ENCODE results near the gene LOXL3.

Gene LOXL3

DNA sequence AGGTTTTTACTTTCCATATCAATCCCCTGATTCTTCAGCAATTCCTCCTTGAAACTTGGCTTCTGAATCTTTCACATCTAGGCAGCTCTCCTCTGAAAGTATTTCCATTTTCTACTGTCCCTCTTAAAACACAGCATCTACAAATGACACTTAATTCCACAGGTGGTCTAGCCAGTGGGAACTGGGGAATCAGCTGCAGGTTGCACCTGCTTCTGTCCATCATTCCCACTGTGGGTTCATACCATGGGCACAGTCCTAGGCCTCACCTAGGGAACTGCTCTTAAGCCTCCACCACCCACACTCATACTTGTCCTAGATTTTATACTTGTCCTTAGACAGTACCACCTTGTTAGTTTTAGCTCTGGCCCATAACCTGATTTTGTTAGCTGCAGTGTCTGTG is 2.2 kb downstream of the LOXL3 start:
- no peak for DNase-seq

DNA sequence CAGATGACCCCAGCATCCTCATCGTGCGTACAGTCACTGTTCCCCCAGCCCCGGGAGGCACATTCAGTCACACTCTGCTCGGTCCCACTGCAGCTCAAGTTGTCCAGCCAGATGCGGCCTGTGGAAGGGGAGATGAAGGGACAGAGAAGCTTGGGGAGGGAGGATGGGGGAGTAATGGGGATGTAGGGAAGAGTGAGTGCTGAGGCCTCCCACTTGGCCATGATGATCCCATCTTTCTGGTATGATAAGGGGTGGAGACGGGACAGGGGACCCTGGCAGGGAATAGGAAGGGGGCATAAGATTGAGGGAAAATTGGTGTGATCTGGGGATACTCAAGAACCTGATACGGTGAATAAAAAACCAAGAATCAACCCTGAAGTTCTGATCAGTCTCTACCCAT is 3.5 kb downstream of the LOXL3 start:
- no peak for DNase-seq

DNA sequence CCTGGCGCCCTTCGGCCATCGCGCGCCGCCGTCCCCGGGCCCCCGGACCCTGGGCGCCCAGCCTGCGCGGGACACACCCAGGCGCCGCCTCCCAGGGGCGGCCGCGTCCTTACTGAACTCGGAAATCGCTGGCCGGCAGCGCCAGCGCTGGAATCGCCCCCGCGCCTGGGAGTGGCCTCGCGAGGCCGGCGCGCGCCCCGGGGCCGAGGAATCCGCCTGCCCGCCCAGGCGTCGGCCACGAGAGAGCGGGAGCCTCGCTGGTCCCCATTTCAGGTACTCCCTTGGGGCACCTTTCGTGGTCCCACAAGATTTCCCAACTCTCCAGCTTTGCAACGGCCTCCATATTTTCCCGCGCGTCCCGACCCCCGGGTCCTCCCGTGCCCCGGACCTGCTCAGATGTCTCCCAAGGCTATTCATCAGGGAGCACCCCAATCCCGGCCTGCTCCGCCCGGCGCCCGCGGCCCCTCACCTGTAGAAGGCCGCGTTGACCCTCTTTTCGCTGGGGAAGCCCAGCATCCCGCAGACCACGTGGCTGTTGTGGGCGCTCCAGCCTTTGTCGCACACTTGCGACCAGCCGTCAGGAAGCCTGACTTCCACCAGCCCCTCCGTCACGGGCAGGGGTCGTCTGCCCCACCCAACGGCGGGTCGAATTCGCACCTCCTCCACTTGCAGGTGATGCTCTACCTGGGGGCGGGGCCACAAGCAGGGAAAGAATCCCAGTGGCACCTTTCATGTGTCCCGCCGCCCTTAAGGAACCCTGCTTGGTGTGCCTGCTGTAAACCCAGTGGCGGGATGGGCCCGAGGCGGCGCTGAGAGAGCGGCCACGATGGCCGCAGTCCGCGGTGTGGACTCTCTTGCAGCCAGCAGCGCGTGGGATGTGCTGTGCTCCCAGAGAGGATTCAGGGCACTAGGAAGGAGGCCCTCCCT is 4.6 kb downstream of the LOXL3 start:
- DNase-seq: peak; percentile 62

DNA sequence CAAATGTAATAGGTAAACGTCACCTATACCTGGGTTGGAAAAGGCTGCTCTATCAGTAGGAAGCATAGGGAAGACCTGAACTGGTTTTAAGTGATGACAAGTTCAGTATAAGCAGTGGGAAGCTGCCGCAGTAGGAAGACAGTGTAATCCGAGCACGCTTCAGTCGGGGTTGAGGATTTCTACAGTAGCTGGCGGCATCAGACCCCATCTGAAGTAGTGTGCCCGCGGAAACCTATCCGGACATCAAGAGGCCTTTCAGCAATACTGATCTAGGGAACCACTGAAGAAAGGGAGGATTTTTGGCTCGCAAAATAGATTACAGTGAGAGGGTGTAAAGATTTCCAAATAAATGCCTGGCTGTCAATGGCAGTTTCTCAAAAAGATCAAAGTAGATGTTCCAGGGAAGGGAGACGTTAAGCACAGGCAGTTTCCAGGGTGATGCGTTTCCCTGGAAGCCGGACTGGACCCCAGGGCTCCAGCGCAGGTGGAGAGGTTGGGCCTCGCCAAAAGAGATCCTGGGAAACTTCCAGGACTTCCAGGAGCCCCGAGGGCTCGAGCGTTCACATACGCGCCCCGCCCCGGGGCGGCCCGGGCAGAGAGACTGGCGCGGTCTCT is 5.3 kb downstream of the LOXL3 start:
- no peak for DNase-seq

DNA sequence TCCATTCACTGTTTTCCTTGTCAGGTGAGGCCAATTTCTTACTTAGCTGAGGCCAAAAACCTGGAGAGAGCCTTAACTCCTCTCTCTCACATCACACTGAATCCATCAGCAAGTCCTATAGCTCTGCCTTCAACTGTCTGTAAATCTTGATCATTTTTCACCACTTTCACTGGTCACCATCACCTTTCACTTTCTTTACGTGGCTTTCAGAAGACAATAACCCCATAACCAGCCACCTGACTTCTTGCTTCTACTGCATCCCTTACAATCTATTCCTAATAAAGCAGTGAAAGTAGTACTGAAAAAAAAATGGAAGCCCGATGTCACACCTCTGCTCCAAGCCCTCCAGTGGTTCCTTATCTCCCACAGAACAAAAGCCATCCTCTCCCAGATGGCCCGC is 7.7 kb downstream of the LOXL3 start:
- DNase-seq: no peak

DNA sequence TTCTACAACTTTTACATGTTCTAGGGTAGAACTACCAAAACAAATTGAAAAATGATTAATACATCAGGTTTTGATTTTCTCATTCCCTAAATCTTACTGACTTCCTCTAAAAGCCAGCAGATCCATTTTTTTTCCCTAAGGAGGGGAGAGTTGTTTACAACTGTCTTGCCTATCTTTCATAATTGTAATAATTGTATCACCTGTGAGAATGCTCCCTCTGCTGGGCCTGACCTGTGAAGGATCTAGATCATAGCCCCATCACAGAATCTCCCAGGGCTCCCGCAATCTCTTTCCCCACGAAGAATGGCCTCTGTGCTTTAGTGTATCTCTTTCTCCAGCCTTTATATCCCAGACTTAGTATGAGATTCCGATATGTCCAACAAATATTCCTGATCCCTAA is 9.1 kb downstream of the LOXL3 start:
- no peak for DNase-seq

DNA sequence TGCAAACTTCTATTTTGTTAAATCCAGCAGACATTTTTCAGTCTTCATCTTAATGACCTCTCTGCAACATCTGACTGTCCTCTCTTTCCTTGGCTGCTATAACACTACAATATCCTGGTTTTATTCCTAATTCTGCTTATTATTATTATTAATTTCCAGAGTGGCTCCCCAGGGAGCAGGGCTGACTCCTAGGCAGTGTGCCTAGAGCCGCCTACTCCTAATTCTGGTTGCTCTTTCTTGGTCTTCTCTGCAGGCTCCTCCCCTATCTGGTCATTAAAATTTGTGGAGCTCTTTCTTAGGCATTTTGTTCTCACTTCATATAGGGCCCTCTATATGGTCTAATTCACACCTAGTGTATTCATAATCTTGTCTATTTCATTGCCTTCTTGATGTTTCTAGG is 10.8 kb downstream of the LOXL3 start:
- no peak for DNase-seq

DNA sequence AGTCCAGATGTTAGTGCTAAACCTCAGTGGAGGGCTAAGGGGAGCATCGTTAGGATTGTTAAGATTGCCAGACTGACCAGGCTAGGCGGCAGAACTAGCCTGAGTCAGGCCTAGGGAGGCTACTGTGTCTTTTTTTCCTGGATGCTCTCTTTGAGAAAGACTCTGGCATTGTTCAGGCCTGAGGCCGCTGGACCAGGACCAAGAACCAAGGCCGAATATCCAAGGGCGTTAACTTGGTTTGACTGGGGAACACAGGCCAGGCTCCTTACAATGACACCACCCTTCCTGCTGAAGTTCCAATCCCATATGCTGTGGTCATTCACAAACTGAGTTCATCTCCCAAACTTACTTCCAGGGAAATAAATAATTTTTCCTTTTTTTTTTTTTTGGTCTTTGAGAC is 13.5 kb downstream of the LOXL3 start:
- DNase-seq: no peak

DNA sequence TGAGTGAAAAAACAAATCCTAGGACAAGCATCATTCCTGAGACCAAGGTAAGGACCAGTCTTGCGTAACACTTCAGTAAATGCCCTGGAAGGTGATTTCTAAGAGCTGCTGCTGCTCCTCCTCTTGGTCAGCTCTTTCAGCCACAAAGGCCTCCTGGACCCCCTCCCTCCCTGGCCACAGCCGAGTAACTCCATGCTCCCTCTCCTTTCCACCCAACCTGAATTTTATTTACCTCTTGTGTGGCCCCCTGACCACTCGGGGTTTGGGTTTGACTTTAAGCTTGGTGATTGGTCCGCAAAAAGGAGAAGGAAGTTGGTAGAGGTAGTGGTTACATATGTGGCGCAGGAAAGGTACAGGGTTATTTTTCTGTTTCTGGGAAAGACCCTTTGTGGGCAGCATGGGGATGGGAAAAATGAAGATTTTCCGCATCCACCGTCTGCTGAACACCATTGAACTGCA is 14.8 kb downstream of the LOXL3 start:
- DNase-seq: no peak

DNA sequence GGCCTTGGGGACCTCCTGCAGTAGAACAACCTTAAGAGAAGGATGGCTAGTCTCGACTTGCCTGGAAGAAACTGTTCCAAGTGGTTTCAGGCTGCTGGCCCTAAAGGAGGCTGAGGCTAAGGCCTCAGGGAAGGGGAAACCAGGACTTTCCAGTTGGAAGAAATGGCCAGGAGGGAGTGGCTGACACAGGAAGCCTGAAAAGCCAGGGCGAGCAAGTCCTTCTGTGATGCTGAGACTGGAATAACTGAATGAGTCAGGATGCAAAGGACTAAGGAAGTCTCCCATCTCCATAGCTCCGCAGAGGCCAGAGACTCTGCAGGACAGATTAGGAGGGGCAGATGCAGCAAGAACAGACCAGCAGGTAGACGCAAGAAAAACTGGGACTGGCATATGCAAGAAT is 16.6 kb downstream of the LOXL3 start:
- DNase-seq: no peak

DNA sequence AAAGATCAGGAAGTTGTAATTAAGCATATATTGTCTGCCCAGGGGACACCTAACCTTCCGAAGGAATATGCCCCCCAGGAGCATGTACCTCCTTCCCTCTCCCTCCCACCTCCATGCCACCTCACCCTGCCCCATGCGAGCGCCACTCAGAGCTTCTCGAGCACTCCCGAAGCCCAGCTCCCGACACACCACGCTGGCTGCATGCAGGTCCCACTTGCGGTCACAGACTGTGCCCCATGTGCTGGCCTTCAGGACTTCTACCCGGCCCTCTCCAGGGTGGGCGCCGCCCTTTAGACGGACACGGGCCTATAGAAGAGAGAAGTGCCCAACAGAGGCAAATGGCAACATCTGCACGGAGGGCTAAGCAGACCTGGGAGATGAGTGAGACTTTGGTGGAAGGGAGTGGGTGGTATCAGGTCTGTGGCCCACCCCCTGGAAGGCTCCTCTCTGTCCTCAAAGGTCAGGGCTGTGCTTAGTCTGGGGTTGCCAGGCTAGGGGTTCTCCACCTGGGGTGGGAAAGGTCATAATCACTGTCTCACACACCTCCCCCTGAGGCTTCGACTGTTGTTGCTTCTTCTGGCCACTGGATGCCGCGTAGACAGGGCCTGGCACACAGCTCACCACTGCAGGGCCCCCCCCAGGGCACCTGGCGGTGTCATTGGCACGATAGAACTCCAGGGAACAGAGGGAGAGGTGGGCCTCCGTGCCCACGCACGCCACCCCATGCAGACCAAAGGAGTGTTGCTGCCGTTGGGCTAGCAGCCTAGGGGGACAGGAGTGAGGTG is 17.4 kb downstream of the LOXL3 start:
- no peak for DNase-seq

DNA sequence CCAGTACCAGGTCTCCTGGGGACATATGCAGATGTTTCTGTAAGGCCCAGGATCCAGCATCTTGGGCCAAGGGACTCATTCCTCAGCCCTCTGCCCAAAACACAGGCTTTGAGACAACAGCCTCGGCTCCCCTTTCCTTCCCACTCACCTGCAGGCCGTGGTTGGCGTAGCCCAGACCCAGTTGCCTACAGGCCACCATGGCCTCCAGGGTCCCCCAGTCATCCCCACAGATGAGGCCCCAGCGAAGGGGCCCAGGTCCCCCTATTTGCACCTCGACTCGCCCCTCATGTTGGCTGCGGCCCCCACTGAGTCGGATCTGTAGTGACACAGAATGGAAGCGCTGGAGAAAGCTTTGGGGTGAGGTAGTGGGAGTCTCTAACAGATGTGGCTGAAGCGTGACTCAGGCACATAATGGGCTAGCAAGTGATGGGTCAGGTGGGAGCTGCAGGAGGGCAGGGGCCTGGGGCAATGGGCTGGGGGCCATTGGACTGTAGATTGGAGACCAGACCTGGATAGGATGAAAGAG is 18.2 kb downstream of the LOXL3 start:
- DNase-seq: no peak

DNA sequence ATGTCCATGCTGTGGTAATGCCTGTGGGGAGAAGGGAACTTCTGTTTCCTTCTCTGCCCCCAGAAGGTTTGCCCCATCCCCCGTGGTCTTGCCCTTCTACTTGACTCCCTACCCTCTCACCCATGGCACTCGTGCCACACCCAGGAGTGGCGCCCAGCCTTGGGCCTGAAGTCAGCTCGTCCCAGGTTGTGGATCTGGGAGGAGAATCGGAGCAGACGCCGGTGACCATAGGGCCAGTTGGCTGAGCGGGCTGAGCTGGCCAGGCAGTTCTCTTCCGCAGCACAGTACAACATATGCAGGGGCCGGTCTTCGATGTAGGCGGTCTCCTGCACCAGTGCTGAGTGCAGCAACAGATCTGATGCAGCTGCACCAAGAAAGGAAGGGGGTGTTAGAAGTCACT is 19.3 kb downstream of the LOXL3 start:
- DNase-seq: no peak

DNA sequence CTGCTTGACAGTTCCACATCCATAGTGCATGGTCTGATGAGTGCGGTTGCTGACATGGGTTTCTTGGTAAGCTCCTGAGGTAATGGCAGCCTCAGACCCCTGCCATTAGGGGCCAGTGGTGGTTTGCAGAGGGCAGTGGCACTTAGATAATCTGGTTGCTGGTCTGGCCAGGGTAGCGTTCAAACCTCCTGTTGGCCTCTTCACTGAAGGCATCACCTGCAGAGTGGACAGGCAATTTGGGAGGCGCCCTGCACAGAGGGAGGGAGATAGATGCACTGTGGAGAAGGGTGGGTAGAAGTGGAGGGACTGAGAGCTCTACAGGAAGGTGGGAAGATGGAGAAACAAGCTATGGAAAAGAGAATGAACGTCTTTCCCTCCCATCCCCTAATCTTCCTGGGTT is 20.3 kb downstream of the LOXL3 start:
- no peak for DNase-seq

DNA sequence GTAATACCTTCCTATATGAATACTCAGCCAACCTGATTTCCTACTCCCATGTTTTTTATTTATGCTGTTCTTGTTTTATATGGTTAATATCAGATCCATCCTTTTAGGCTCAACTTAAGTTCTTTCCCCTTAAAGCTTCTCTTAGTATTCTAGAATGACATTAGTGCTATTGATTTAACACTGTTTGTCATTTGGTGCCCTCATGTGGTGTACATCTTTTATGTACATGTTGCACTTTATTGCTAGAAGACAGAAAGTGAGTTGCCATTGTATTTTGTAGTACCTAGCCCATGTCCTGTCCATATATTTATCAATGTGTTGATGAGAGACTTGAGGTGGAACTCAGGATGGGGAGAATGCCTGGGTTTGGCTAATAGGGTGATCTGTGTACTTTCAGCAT is 21.5 kb downstream of the LOXL3 start:
- no peak for DNase-seq

DNA sequence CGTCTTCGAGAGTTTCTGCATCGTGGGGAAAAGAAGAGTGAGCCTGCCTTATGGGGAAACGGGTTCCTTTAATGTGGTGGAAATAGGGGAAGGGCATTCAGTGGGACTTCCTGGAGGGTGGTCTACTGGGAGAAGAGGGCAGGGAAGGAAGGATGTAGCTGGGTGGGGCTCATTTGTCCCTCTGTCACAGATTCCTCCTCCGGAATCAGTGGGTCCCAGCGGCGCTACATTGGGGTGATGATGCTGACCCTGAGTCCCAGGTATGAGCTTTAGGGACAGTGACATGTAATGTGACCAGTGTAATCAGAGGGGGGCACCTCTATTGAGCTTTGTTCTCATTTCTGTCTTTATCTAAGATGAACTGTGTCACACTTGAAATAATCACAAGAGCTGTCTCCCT is 22.1 kb downstream of the LOXL3 start:
- no peak for DNase-seq

DNA sequence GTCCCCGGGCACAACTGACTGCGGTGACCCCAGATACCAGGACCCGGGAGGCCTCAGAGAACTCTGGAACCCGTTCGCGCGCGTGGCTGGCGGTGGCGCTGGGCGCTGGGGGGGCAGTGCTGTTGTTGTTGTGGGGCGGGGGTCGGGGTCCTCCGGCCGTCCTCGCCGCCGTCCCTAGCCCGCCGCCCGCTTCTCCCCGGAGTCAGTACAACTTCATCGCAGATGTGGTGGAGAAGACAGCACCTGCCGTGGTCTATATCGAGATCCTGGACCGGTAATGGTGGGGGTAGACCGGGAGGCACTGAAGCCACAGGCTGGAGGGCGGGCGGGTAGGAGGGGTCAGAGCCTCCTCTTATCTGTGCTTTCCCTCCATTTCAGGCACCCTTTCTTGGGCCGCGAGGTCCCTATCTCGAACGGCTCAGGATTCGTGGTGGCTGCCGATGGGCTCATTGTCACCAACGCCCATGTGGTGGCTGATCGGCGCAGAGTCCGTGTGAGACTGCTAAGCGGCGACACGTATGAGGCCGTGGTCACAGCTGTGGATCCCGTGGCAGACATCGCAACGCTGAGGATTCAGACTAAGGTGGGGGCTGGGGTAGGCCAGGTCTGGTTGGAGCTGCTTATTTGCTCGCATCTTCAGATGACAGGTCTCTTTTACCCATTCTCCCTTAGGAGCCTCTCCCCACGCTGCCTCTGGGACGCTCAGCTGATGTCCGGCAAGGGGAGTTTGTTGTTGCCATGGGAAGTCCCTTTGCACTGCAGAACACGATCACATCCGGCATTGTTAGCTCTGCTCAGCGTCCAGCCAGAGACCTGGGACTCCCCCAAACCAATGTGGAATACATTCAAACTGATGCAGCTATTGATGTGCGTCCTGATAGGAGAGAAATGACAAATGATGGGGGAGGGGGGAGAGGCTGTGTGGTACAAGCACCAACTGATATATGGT is 23.2 kb downstream of the LOXL3 start:
- DNase-seq: peak; percentile 65

DNA sequence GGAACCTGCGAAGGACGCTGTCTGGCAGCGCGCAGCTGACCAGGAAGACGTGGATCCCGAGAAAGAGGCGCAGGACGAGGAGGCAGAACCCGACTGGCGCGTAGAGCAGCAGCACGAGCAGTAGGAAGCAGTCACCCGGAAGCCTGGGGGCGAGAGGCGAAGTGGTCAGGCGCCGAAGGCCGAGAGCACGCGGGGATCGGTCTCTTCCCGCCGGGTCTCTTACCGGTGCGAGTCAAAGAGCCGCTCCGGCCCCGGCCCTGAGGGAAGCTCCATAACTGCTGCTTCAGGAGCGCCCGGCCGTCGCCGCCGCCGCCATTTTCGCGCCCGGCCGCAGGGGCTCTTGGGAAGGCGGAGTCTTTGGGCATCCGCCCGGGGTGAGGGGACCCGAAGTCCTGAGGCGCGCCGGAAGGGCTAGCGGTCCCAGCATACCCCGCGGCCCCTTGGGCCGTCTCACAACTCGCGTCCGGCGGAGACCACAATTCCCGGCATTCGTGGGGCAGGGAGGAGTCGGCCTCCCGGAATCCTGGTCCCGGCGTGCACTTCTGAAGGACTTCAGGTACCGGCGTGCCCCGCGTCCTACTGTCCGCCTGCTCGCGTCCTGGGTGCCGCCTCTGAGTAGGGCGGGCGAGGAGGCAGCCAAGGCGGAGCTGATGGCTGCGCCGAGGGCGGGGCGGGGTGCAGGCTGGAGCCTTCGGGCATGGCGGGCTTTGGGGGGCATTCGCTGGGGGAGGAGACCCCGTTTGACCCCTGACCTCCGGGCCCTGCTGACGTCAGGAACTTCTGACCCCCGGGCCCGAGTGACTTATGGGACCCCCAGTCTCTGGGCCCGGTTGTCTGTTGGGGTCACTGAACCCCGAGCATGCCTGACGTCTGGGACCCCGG is 24.1 kb downstream of the LOXL3 start, which contains the start of the genes AUP1 and HTRA2:
Gene AUP1 (minus strand): TSS at position 350 of the 882 bp plus-strand sequence. CDS start 77 bp downstream, at position 273.
Gene HTRA2 (plus strand): TSS at position 577 of the 882 bp plus-strand sequence. CDS start 74 bp downstream, at position 651.
- peak; percentile 97 for DNase-seq

DNA sequence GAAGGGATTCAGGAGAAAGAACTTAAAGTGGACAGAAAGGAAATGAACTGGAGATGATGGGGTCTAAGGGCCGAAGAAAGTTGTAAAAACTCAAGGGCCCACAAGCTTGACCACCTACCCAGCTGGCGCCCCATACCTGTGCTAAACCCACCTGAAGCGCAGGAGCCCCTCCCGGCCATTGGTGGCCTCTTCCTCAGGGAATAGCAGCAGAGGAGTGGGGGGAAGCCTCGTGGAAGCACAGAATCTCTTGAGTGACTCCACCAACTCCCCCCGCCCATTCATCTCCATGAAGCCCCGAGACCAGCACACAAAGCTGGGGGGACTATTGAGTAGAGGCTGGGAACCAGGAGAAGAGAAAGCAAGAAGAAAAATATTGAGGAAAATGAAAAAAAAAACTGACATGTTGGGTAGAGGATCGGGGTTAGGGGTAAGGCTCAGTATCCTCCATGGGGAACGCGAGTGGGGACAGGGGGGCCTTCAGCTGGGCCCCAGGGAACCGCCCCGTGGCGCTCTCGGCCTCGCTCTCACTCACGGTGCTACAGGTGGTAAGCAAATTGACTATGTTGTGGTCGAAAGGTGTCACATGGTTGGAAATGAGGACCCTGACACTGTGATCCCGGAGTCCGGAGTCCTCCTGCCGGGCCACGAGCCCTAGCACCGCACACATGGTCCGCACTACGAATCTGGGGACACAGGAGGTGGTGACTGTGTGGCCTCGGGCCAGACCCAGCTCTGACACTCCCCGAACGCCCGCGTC is 25.0 kb downstream of the LOXL3 start:
- no peak for DNase-seq

DNA sequence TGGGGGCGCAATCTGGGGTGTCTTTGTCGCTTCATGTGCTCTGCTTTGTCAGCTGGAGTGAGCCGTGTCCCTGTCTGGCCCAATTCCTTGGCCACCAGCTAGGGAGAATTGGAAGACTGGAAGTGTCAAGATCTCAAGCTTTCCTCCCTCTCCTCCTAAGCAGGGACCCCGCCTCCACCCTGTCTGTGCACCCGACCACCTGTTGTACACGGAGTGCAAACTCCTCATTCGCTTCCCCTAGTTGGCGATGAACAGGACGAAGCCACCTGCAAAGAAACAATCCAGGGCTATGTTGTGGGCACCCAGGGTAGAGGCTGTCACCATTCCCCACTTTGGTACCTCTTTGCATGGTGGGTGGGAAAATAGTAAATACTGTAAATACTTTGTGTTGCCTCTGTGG is 26.0 kb downstream of the LOXL3 start:
- no peak for DNase-seq

Data from stimulated activated CD4-positive, alpha-beta T cell treated with anti-CD3 and anti-CD28 coated beads, Interleukin-15, amount 100 ng/mL, for 24 hours (primary cell).